Effector CD8-positive, alpha-beta T cell (primary cell): Measurements from ENCODE around the gene PHYKPL.
"Not testable (repeated sequence)": the region's sequence is repeated elsewhere in the genome, so short reads cannot be mapped to it uniquely, and the experiment has no call there.

Experiments
- DNase-seq: peaks from one replicate; lab custom pipeline; 2025; lab: John Stamatoyannopoulos, UW

Gene PHYKPL

GRCh38 chr5:178207183-178207916 is 25.3 kb downstream of the PHYKPL start:
- DNase-seq, result no peak

GRCh38 chr5:178206166-178207101 is 26.2 kb downstream of the PHYKPL start:
- DNase-seq, result no peak

GRCh38 chr5:178205749-178206047 is 26.9 kb downstream of the PHYKPL start:
- no peak for DNase-seq

- peak; percentile 64 for DNase-seq
Observed at GRCh38 chr5:178204935-178205748, 27.5 kb downstream of the PHYKPL start.

- DNase-seq, result peak; percentile 95
Observed at GRCh38 chr5:178204182-178204934, 28.2 kb downstream of the PHYKPL start, which contains the start of gene HNRNPAB. HNRNPAB (plus strand) TSS chr5:178204533; CDS start chr5:178204838, 305 bp downstream.

- DNase-seq, result no peak
Observed at GRCh38 chr5:178203670-178204181, 28.9 kb downstream of the PHYKPL start.

- DNase-seq, result no peak
Observed at GRCh38 chr5:178202541-178202940, 30.1 kb downstream of the PHYKPL start.

GRCh38 chr5:178201927-178202235 is 30.7 kb downstream of the PHYKPL start:
- DNase-seq, result no peak

- DNase-seq, result no peak
Observed at GRCh38 chr5:178201221-178201926, 31.2 kb downstream of the PHYKPL start.

GRCh38 chr5:178199581-178200434 is 32.8 kb downstream of the PHYKPL start:
- no peak for DNase-seq

GRCh38 chr5:178198706-178199105 is 33.9 kb downstream of the PHYKPL start:
- DNase-seq, result no peak

GRCh38 chr5:178198151-178198550 is 34.5 kb downstream of the PHYKPL start:
- DNase-seq, result not testable (repeated sequence)

- no peak for DNase-seq
Observed at GRCh38 chr5:178196986-178197385, 35.6 kb downstream of the PHYKPL start.

GRCh38 chr5:178196281-178196812 is 36.3 kb downstream of the PHYKPL start:
- no peak for DNase-seq

- no peak for DNase-seq
Observed at GRCh38 chr5:178194026-178194425, 38.6 kb downstream of the PHYKPL start.

GRCh38 chr5:178193251-178193809 is 39.3 kb downstream of the PHYKPL start:
- DNase-seq, result no peak

- DNase-seq, result no peak
Observed at GRCh38 chr5:178192787-178193186, 39.8 kb downstream of the PHYKPL start.

GRCh38 chr5:178192244-178192643 is 40.4 kb downstream of the PHYKPL start:
- DNase-seq, result no peak

- DNase-seq, result no peak
Observed at GRCh38 chr5:178191661-178192060, 40.9 kb downstream of the PHYKPL start.
